Embryonic facial prominence (tissue), 1 donor: ENCODE data around the gene PCDHGA1.
A peak's percentile ranks its signal among the peaks of the same experiment; 100 is the strongest.

Experiments used
- DNase-seq: peaks from one replicate; pipeline ENCODE4 v3.0.0-alpha.2; 2016; ENCODE audit errors: extremely low spot score

PCDHGA1 gene

DNA sequence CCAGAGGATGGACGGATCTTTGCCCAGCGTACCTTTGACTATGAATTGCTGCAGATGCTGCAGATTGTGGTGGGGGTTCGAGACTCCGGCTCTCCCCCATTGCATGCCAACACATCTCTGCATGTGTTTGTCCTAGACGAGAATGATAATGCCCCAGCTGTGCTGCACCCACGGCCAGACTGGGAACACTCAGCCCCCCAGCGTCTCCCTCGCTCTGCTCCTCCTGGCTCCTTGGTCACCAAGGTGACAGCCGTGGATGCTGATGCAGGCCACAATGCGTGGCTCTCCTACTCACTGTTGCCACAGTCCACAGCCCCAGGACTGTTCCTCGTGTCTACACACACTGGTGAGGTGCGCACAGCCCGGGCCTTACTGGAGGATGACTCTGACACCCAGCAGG lies 160.5 kb downstream of the PCDHGA1 start:
- no peak for DNase-seq

DNA sequence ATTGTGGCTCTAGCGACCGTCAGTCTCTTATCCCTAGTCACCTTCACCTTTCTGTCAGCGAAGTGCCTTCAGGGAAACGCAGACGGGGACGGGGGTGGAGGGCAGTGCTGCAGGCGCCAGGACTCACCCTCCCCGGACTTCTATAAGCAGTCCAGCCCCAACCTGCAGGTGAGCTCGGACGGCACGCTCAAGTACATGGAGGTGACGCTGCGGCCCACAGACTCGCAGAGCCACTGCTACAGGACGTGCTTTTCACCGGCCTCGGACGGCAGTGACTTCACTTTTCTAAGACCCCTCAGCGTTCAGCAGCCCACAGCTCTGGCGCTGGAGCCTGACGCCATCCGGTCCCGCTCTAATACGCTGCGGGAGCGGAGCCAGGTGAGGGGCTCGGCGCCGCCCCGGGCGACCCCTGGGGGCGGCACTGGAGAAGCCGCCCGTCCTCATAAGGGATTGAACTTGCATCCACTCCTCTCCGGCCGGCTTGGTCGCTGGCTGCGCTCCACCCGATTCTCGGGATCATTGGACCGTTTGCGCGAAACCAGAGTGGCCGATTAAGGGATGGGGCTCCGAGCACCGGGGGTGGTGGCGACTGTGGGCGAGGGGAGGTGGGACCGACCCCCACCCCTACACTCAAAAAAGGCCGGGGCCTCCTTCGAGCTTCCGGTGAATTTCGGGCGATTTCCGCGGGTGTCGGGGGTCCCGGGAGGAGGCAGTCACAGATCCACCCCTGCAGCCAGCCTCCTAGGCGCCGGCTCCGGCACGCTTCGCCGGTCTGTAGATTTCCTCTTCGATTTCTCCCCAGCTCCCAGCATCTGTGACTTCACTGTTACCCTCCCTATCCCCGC lies 161.2 kb downstream of the PCDHGA1 start:
- no peak for DNase-seq

- no peak for DNase-seq
These were observed 162.0 kb downstream of the PCDHGA1 start for GRCh38 chr5:141492168-141492885.

- DNase-seq = no peak
These were observed 163.4 kb downstream of the PCDHGA1 start for GRCh38 chr5:141493500-141494422.

DNA sequence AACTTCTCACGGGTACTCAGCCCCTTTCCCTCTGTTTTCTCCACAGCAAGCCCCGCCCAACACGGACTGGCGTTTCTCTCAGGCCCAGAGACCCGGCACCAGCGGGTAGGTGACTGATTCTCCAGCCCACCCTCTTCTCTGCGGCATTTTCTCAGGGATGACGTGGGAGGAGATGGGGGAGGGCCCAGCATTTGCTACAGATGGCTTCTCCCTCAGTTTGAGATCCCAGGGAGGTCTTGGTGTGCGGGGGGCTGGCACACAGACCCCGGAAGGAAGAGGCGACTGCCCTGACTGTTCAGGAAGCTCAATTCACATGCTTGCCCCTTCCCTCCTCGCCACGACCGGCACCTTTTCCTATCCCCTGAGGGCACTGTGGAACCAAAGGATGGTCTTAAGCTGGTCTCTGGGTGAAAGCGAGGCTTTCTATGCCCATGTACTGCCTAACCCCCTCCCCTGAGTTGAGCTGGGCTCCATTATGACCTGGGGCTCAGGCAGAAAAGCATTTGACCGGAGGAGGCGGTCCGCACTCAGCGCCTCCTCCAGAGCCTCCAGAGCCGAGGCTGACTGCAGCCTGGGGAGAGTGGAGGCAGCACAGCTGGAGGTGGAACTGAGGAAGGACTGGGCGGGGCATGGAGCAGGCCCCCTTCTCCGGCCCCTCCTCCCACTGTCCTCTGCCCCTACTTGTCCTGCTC lies 164.6 kb downstream of the PCDHGA1 start:
- no peak for DNase-seq

DNA sequence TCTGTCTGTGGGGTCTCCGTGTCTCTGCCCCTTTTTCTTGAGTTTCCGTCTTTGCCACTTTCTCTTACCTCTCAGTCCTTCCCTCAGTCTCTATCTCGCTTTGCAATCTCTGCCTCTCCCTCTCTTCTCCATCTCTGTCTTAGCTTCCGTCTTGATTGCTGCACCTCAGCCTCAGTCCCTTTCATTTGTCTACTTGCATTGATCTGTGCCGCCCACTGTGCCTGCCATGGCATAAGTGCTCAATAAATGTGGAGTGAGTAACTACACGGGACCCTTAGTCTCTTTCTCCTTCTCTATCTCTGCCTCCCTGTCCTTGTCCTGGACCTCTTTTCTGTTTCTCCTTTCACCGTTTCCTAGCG lies 165.1 kb downstream of the PCDHGA1 start:
- no peak for DNase-seq

DNA sequence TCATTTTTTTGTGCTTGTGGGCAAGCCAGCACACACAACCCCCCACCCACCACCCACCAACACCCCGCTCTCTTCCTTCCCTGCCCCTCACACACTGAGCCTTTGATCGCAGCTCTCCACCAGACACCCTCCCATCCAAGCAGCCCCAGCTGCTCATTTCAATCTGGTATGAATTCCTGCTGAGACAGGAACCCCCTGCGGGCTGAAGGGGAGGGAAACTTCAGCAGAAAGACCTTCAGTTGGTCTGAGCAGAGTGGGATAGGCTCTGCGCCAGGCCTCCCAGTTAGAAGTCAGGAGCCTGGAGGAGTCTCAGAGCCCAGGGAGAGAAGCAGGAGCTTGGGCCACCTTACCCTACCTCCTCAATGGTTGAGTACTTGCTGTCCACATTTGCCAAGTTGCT lies 165.7 kb downstream of the PCDHGA1 start:
- peak; percentile 55 for DNase-seq

DNA sequence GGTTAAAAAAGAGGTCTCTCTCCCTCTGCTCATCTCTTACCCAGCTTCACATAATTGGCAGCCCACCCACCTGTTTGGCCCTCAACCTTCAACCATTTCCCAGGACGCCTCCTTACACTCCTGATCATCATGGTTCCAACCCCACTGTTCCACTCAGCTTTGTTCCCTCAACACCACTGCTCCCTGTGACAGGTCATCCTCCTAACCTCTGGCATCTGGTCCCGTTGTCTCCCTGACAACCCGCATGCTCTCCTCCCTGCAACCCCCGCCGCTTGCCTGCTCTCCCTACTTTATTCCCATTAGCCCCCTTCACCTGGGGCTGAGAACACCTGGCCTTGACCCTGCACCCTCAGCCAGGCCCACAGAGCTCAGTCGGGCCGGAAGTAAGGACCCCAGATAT lies 171.4 kb downstream of the PCDHGA1 start:
- no peak for DNase-seq

DNA sequence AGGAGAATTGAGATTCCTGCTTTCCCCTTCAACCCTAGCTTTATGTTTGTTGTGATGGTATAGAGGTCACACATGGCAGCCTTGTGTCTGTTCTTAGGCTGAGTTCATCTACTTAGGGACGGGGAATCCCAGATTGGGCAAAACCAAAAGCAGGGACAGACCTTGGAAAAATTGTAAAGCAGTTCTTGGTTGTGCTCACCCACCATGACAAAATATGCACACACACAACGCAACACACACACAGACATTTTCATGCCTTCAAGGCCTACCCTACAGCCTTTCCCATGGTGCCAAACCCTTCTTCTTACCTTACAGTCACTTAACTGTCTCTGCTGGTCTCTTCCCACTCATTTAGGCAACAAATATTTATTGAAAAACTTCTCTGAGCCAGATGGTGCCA lies 173.4 kb downstream of the PCDHGA1 start:
- DNase-seq = no peak

DNA sequence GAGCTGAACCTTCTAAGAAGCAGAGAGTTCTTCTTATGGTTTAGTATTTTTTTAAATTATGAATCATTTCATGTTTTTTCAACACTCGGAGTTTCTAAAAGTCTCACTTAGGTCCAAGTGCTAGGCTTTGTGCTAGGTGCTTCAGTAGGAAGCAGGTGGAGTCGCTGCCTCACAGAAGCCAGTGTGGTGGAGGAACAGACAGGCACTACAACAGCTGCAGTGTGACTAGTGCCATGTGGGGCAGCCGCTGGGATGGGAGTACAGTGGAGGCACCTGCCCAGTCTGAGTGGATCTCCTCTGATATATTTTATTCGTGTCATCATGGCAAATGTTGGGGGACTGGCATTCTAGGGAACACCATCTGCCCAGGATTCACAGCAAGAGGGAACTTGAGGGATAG lies 173.9 kb downstream of the PCDHGA1 start:
- no peak for DNase-seq

DNA sequence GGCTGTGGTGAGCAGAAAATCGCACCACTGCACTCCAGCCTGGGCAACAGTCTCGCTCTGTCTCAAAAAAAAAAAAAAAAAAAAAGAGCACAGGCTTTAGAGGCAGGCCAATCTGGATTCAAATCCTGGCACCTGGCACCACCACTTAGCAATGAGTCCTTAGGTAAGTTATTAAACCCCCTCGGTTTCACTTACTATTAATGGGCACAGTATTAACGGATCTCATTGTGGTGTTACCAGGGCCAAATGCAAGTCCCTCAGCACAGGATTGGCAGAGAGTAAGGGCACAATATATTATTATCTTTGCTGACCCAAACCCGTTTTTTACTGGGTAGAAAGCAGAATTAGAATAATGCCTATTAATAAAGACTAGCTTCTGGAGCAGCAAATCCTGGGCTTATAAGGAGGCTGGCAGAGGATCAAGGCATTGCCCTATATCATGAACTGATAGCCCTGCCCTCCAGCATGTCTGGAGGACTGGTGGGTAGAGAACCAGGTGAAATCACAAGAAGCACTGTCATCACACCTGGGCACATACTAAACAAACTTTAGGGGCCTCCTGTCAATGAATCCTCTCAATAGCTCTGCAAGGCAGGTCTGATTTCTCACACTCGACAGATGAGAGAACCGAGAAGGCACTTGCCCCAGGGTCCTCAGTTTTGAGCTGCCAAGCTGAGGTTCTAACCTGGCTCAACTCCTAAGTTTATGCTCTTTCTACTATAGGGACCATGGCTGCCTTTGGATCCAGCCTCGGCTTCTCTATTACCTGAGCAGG lies 176.3 kb downstream of the PCDHGA1 start:
- no peak for DNase-seq

- DNase-seq = peak; percentile 63
These were observed 177.2 kb downstream of the PCDHGA1 start for GRCh38 chr5:141507387-141508091.

- peak; percentile 70 for DNase-seq
These were observed 178.1 kb downstream of the PCDHGA1 start for GRCh38 chr5:141508440-141508797.

GRCh38 chr5:141508798-141509611 lies 178.7 kb downstream of the PCDHGA1 start:
- peak; percentile 47 for DNase-seq

DNA sequence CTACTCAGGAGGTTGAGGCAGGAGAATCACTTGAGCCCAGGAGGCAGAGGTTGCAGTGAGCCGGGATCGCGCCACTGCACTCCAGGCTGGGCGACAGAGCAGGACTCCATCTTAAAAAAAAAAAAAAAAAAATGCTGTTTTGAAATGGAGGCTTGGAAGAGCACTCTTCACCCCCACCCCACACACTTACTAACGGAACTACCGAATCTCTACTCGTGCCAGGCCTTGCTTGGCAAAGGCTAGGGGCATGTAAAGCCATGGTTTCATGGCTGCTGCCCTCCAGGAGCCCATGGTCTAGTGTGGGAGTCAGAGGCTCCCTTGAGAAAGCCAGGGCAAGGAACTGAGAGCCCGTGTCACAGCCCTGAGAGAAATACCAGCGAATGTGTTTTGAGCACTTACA lies 179.8 kb downstream of the PCDHGA1 start:
- no peak for DNase-seq

DNA sequence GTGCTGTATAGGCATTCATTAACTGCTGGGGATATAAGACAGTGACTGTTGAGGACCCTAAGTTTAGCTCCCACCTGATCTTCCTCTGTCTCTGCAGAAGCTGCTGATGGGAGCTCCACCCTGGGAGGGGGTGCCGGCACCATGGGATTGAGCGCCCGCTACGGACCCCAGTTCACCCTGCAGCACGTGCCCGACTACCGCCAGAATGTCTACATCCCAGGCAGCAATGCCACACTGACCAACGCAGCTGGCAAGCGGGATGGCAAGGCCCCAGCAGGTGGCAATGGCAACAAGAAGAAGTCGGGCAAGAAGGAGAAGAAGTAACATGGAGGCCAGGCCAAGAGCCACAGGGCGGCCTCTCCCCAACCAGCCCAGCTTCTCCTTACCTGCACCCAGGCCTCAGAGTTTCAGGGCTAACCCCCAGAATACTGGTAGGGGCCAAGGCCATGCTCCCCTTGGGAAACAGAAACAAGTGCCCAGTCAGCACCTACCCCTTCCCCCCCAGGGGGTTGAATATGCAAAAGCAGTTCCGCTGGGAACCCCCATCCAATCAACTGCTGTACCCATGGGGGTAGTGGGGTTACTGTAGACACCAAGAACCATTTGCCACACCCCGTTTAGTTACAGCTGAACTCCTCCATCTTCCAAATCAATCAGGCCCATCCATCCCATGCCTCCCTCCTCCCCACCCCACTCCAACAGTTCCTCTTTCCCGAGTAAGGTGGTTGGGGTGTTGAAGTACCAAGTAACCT lies 180.7 kb downstream of the PCDHGA1 start:
- DNase-seq = no peak

- DNase-seq = no peak
These were observed 181.5 kb downstream of the PCDHGA1 start for GRCh38 chr5:141511771-141512325.

DNA sequence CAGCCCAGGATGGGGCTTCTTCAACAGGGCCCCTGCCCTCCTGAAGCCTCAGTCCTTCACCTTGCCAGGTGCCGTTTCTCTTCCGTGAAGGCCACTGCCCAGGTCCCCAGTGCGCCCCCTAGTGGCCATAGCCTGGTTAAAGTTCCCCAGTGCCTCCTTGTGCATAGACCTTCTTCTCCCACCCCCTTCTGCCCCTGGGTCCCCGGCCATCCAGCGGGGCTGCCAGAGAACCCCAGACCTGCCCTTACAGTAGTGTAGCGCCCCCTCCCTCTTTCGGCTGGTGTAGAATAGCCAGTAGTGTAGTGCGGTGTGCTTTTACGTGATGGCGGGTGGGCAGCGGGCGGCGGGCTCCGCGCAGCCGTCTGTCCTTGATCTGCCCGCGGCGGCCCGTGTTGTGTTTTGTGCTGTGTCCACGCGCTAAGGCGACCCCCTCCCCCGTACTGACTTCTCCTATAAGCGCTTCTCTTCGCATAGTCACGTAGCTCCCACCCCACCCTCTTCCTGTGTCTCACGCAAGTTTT lies 182.1 kb downstream of the PCDHGA1 start:
- no peak for DNase-seq
